NCI-H524 (cell line): ENCODE results near the gene NANOG.
"Not testable (repeated sequence)": the region's sequence is repeated elsewhere in the genome, so short reads cannot be mapped to it uniquely, and the experiment has no call there.

Experiments used
- DNase-seq, 2 experiments: peaks; one replicate each; lab custom pipeline; 2025; lab: John Stamatoyannopoulos, UW

NANOG gene

GRCh38 chr12:7806319-7806718 is 17.1 kb downstream of the NANOG start:
- not testable (repeated sequence) for DNase-seq

- peak; percentile 2 to 67 for DNase-seq
These were observed 17.8 kb downstream of the NANOG start for GRCh38 chr12:7806863-7807487.

- DNase-seq = not testable (repeated sequence)
These were observed 36.6 kb downstream of the NANOG start for GRCh38 chr12:7825754-7826153.

GRCh38 chr12:7829737-7830136 is 40.5 kb downstream of the NANOG start:
- DNase-seq = not testable (repeated sequence)

- peak; percentile 6 to 55 for DNase-seq
These were observed 43.0 kb downstream of the NANOG start for GRCh38 chr12:7832059-7832696.

GRCh38 chr12:7833201-7833600 is 44.0 kb downstream of the NANOG start:
- not testable (repeated sequence) for DNase-seq

GRCh38 chr12:7833831-7834230 is 44.6 kb downstream of the NANOG start:
- no peak for DNase-seq

- no peak for DNase-seq
These were observed 45.5 kb downstream of the NANOG start for GRCh38 chr12:7834701-7835100.

GRCh38 chr12:7835116-7835515 is 45.9 kb downstream of the NANOG start:
- DNase-seq = no peak

- DNase-seq = no peak
These were observed 46.6 kb downstream of the NANOG start for GRCh38 chr12:7835766-7836165.

- no peak for DNase-seq
These were observed 48.2 kb downstream of the NANOG start for GRCh38 chr12:7837366-7837765.

GRCh38 chr12:7839226-7839625 is 50.0 kb downstream of the NANOG start:
- peak; percentile 20 to 70 for DNase-seq

- peak in 1 of 2 experiments; percentile 0 for DNase-seq
These were observed 50.6 kb downstream of the NANOG start for GRCh38 chr12:7839848-7840247.

GRCh38 chr12:7842444-7842843 is 53.2 kb downstream of the NANOG start:
- DNase-seq = not testable (repeated sequence)

GRCh38 chr12:7843149-7843548 is 53.9 kb downstream of the NANOG start:
- not testable (repeated sequence) for DNase-seq

- DNase-seq = not testable (repeated sequence)
These were observed 54.4 kb downstream of the NANOG start for GRCh38 chr12:7843583-7843982.

- no peak for DNase-seq
These were observed 54.9 kb downstream of the NANOG start for GRCh38 chr12:7844116-7844515.

GRCh38 chr12:7847226-7848097 is 58.3 kb downstream of the NANOG start:
- not testable (repeated sequence) for DNase-seq

GRCh38 chr12:7848098-7848422 is 58.9 kb downstream of the NANOG start:
- DNase-seq = not testable (repeated sequence)
